ENCODE measurements around the gene REV1.

Gene REV1

DNA sequence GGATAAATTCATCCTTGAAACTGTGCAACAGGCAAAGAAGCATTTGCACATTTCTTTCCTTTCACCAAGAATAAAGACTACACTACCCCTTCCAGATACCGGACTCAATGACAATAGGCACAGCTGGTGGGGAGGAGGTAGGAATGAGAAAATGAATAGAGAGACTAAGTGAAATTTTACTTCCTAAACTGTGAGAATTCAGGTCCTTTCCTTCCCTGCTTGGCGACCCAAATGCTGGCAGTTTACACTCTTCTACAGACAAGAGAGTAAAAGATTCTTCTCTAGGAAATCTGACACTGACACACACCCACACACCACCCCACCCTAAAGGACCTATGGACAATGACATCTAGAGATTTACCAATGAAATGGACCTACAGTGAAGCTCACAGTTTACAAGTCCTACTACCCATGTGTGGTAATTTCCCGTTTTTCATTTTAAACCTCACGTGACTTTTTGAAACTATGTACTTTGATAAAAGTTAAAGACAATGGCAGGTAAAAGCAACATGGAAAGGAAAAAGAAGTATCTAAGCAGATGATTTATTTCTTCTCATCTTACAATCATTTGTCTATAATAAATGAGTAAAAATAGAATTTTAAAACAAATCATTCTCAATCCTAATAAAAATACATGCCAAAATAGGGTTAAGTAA is 27.9 kb downstream of the REV1 start:
- no peak for TF ChIP-seq CTCF (IDR thresholded peaks at IDR 0.05; ENCODE audit: borderline replicate concordance, control extremely low read depth, extremely low read depth, insufficient read depth, missing control alignments)
- DNase-seq (ENCODE audit: low spot score) = no peak
- in situ Hi-C loops (cut with MboI; ENCODE audit: low sequenced_read_pairs, unreplicated experiment) = no loop called here

- no peak for DNase-seq (ENCODE audit: low spot score)
- in situ Hi-C loops (cut with MboI; ENCODE audit: low sequenced_read_pairs, unreplicated experiment) = no loop called here
- no peak for TF ChIP-seq CTCF (IDR thresholded peaks at IDR 0.05; ENCODE audit: borderline replicate concordance, control extremely low read depth, extremely low read depth, insufficient read depth, missing control alignments)
These were observed 31.3 kb downstream of the REV1 start for GRCh38 chr2:99458529-99458928.

DNA sequence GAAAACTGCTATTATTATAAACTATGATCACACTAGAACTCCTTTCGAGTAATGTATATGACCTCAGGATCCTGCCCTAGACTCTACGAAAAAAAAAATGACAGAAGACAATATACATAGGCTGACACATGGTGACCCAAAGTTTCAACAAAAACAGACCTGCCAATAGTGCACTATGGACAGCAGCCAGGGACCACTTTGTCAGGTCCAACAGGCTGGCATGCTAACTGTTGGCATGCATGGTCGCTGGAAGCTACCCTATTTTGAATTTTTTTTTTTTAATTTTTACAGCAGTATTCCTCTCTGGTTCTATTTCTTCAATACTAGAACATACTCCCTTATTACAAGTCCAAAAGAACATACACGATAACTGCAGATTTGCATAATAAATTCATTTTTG is 38.1 kb downstream of the REV1 start:
- no peak for TF ChIP-seq CTCF (IDR thresholded peaks at IDR 0.05; ENCODE audit: borderline replicate concordance, control extremely low read depth, extremely low read depth, insufficient read depth, missing control alignments)
- in situ Hi-C loops (cut with MboI; ENCODE audit: low sequenced_read_pairs, unreplicated experiment) = no loop called here

GRCh38 chr2:99451280-99451679 is 38.5 kb downstream of the REV1 start:
- in situ Hi-C loops (cut with MboI; ENCODE audit: low sequenced_read_pairs, unreplicated experiment) = no loop called here
- TF ChIP-seq CTCF (IDR thresholded peaks at IDR 0.05; ENCODE audit: borderline replicate concordance, control extremely low read depth, extremely low read depth, insufficient read depth, missing control alignments) = no peak
- DNase-seq (ENCODE audit: low spot score) = no peak

More for the DNA sequence above, 38.1 kb downstream of the REV1 start:
- DNase-seq (ENCODE audit: low spot score) = no peak

DNA sequence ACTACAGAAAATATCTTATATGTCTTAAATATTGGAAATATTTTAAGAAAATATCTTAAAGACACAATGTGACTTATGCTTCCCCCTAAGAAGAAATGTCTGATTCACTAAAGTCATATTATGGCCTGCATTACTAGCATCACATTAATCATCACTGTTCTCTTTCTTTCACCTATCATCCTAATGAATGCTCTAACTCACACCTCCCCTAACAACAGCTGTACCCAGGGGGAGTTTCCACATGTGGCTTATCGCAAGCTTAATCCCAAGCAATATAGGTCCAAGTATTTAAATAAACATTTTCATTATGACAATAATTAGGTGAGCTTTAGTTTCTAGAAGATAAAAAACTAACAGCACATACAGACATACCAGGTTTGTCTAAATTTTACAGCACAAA is 39.6 kb downstream of the REV1 start:
- no peak for TF ChIP-seq CTCF (IDR thresholded peaks at IDR 0.05; ENCODE audit: borderline replicate concordance, control extremely low read depth, extremely low read depth, insufficient read depth, missing control alignments)
- in situ Hi-C loops (cut with MboI; ENCODE audit: low sequenced_read_pairs, unreplicated experiment) = no loop called here
- DNase-seq (ENCODE audit: low spot score) = no peak

DNA sequence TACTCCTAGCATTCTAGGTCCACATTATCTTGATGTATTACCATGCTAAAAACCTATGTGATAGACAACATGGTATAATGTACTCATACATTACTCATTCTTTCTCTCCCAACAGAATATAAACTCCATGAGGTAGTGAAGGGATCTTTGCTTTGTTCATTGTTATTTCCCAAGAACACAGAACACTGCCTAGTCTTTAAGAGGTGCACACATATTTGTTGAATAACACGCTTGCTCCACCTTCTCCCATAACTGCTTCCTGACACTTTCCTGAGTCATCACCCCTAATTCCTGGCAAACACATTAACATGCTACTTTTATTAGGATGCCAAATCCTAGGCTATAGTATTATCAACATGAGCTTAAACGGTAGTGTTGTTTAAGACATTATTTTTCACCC is 41.3 kb downstream of the REV1 start:
- no peak for TF ChIP-seq CTCF (IDR thresholded peaks at IDR 0.05; ENCODE audit: borderline replicate concordance, control extremely low read depth, extremely low read depth, insufficient read depth, missing control alignments)
- no peak for DNase-seq (ENCODE audit: low spot score)
- in situ Hi-C loops (cut with MboI; ENCODE audit: low sequenced_read_pairs, unreplicated experiment) = no loop called here
